Measurements from ENCODE around the gene TRAF7. TPM values are rescaled to one million over a fixed set of nuclear protein-coding genes. Genes with fewer than 3 reads are reported as not detected.

Gene TRAF7
- total RNA-seq, 2 donors from 2014 or later: 22.7 to 29.3 TPM

DNA sequence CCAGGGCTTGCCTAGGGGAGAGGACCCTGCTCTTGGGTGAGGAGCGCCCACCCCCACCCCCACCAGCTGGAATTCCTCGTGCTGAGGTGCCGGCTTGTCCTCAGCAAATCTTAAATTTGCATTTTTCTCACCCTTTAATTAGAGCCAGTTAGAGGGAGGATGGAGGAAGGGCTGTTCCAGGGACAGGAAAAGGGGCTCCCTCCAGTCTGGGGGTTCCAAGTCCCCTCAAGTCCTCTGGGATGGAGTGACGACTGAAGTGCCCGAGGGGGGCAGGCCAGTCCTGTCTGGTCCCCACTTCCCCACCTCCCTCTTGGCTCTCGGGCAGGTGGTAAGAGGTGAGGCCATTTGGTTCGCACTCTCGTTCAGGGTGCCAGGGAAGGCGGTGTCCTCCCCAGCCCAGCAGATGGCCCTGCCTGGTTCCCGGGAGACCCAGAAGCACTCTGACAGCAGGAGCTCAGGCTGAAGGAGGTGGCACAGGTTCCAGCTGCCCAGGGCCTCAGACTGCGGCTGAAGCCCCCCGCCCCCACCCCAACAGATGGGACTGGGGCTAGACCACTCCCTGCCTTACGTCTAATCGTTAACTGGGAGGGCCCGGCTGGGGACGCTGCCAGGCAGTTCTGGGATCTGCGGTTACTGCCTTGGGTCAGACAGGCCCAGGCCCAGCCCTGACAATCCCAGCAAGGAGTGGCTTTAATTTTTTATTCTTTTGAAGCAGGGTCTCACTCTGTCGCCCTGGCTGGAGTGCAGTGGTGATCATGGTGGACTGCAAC lies 5.0 kb upstream of the TRAF7 start:
- peak in 2 of 3 donors; percentile 26 to 42 for TF ChIP-seq POLR2A (IDR thresholded peaks at IDR 0.05)
- TF ChIP-seq, protein P1, sequence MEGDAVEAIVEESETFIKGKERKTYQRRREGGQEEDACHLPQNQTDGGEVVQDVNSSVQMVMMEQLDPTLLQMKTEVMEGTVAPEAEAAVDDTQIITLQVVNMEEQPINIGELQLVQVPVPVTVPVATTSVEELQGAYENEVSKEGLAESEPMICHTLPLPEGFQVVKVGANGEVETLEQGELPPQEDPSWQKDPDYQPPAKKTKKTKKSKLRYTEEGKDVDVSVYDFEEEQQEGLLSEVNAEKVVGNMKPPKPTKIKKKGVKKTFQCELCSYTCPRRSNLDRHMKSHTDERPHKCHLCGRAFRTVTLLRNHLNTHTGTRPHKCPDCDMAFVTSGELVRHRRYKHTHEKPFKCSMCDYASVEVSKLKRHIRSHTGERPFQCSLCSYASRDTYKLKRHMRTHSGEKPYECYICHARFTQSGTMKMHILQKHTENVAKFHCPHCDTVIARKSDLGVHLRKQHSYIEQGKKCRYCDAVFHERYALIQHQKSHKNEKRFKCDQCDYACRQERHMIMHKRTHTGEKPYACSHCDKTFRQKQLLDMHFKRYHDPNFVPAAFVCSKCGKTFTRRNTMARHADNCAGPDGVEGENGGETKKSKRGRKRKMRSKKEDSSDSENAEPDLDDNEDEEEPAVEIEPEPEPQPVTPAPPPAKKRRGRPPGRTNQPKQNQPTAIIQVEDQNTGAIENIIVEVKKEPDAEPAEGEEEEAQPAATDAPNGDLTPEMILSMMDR (IDR thresholded peaks at IDR 0.05): peak in 1 of 7 experiments; percentile 9
- peak overlapping the region; percentile 88 to 95 (median 91) for H3K27ac ChIP-seq
- ATAC-seq (no peak), DNase-seq (peak; percentile 62 to 80 (median 77))
- no peaks in the 10 kb centered on the region for H3K9me3 ChIP-seq
- no peaks in the 10 kb centered on the region for H3K27me3 ChIP-seq
- whole genome bisulfite sequencing, 2 donors: 11 to 18% methylated on average over 8 to 18 of the region's 18 CpGs
- intact Hi-C loops (cut with DNase I): no loop called here
- H3K4me3 ChIP-seq: no peak overlapping the region
- H3K4me1 ChIP-seq: peaks cover 72% of the 10 kb centered on the region
- no peaks in the 10 kb centered on the region for H3K36me3 ChIP-seq (replicated peaks in 1 of 2; ENCODE audit: insufficient read depth in 1 of 2, low read depth in 2 of 2)

DNA sequence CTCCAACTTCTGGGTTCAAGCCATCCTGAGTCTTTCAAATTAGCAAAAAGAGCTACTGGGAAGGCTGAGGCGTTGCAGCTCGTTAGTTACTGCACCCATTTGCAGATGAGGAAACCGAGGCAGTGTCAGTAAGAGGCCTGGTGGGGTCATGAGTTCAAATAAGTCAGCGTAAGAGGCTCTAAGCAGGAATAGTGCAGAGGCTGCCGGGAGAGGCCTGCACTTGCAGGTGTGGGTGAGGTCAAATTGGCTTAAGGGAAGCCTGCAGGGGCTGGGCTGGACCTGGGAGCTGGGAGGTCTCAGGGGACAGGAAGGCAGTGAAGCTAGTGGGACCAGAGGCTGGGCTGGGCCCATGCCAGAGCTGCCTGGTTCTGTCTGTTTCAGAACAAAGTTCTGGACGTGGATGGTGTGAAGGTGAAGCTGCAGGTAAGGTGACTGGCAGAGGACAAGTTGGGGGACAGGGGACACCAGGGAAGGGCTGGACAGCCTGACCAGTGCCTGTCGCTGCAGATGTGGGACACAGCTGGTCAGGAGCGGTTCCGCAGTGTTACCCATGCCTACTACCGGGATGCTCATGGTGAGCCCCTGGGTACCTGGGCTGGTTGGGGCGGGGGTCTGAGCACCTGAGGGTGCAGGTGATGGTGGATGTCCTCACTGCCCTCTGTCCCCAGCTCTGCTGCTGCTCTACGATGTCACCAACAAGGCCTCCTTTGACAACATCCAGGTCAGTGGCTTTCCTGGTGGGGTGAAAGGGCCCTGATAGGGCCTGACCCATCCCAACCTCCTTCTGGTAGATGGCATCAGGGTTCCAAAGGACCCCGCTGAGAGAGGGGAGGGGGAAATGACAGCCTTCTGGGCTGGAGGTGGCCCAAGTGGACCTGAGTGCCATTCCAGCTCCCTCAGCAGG lies 4.1 kb upstream of the TRAF7 start:
- Histone ChIP-seq H3K27me3 (no peaks in the 10 kb centered on the region), H3K27ac (peak overlapping the region; percentile 50 to 95 (median 88)), H3K9me3 (no peaks in the 10 kb centered on the region), H3K4me1 (peaks cover 75% of the 10 kb centered on the region), H3K4me3 (no peak overlapping the region), H3K36me3 (replicated peaks in 1 of 2; ENCODE audit: insufficient read depth in 1 of 2, low read depth in 2 of 2) (no peaks in the 10 kb centered on the region)
- TF ChIP-seq POLR2A (IDR thresholded peaks at IDR 0.05): peak in 1 of 3 donors; percentile 16
- TF ChIP-seq, protein P1 (IDR thresholded peaks at IDR 0.05): no peak
- DNase-seq (peak in 1 of 4 donors; percentile 15), ATAC-seq (no peak)
- intact Hi-C loops (cut with DNase I): no loop called here
- 44 to 47% methylated on average over 5 to 13 of the region's 13 CpGs for WGBS, 2 donors

DNA sequence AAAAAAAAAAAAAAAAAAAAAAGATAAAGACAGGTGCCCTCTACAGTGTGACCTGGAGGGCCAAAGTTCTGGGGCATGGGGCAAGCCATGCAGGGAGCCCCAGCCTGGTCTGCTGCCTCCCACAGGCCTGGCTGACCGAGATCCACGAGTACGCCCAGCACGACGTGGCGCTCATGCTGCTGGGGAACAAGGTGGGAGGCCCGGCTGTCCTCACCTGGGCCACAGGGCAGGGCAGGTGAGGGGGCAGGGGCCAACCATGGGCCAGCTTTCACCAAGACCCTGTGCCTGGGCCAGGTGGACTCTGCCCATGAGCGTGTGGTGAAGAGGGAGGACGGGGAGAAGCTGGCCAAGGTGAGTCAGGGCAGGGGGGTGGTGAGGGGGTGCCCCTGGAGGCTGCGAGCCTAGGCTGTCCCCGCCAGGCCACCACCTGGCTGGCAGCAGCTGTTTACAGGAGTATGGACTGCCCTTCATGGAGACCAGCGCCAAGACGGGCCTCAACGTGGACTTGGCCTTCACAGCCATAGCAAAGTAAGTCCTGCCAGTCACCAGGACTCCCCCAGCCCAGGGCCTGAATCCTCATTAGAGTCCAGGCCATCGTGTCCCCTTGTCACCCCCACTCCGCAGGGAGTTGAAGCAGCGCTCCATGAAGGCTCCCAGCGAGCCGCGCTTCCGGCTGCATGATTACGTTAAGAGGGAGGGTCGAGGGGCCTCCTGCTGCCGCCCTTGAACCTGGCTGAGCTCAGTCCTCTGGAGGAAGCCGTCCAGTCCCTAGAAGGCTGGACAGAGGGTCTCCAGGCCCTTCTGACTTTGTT lies 2.7 kb upstream of the TRAF7 start:
- Histone ChIP-seq H3K27me3 (no peaks in the 10 kb centered on the region), H3K9me3 (no peaks in the 10 kb centered on the region), H3K4me3 (peak overlapping the region; percentile 13 to 95), H3K4me1 (peaks cover 80% of the 10 kb centered on the region), H3K36me3 (replicated peaks in 1 of 2; ENCODE audit: insufficient read depth in 1 of 2, low read depth in 2 of 2) (no peaks in the 10 kb centered on the region), H3K27ac (peak overlapping the region; percentile 76 to 95 (median 85))
- intact Hi-C loops (cut with DNase I): no loop called here
- ATAC-seq (peak; percentile 4), DNase-seq (peak; percentile 72 to 90 (median 82))
- TF ChIP-seq POLR2A (IDR thresholded peaks at IDR 0.05): peak in 2 of 3 donors; percentile 5 to 14
- TF ChIP-seq, protein P1 (IDR thresholded peaks at IDR 0.05): peak in 2 of 7 experiments; percentile 11 to 15
- 9 to 15% methylated on average over 12 to 25 of the region's 25 CpGs for WGBS, 2 donors

DNA sequence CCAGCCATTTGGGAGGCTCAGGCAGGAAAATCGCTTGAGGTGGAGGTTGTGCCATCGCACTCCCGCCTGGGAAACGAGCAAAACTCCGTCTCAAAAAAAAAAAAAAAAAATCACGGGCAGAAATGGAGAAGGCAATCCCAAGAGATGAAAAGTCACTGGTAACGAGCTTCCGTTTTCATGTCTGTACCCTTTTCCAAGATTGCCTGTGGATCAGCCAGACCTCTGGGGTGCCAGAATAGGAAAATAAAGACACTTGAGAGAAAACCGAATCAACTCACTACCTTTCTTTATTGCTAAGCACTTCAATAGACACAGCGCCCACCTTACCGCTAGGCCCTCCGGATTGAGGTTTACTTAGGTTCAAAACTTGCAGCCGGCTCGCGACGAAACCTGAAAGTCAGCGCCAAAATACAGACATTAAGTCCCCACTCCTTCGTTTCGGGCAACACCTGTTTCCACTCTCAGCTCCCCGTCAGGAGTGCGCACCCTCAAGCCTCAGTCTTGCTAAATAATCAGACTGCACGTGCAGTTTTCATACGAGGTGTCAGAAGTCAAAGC lies 970 bp upstream of the TRAF7 start:
- H3K4me3 ChIP-seq: peak overlapping the region; percentile 74 to 95
- H3K27ac ChIP-seq: peak overlapping the region; percentile 25 to 95 (median 85)

More for the DNA sequence above, 970 bp upstream of the TRAF7 start:
- no peak for TF ChIP-seq POLR2A (IDR thresholded peaks at IDR 0.05)
- TF ChIP-seq, protein P1 (IDR thresholded peaks at IDR 0.05): no peak
- H3K36me3 ChIP-seq (replicated peaks in 1 of 2; ENCODE audit: insufficient read depth in 1 of 2, low read depth in 2 of 2): no peaks in the 10 kb centered on the region
- H3K4me1 ChIP-seq: peaks cover 81% of the 10 kb centered on the region
- H3K9me3 ChIP-seq: no peaks in the 10 kb centered on the region
- 2 to 4% methylated on average over 17 to 23 of the region's 23 CpGs for WGBS, 2 donors
- ATAC-seq (no peak), DNase-seq (peak in 1 of 4 donors; percentile 36)
- intact Hi-C loops (cut with DNase I): no loop called here
- no peaks in the 10 kb centered on the region for H3K27me3 ChIP-seq

All from body of pancreas (tissue), 4 donors.